OCI-LY3 (cell line): ENCODE data around the gene TMEM119.

ENCODE experiments used
- CTCF ChIP-seq: fragments of 200-600, 300-600 bp; sonication (generic); IDR thresholded peaks from 2 replicates; pipeline ENCODE4 v1.5.1; 2014; ENCODE audit warnings: antibody characterized with exemption, low read length, low read depth
- EZH2phosphoT487 ChIP-seq: fragments of 200-600 bp; shearing (Covaris generic); IDR thresholded peaks from 2 replicates; pipeline ENCODE4 v1.6.1; 2018; ENCODE audit warnings: antibody characterized with exemption, mixed run types, low read depth

- no peak for TF ChIP-seq CTCF
- no peak for TF ChIP-seq EZH2phosphoT487
Observed at GRCh38 chr12:108645686-108646599, 48.1 kb upstream of the TMEM119 start.
